Smooth muscle cell (in vitro differentiated cells): Measurements from ENCODE around the gene TAF11. TPM values are rescaled to one million over a fixed set of nuclear protein-coding genes. Genes with fewer than 3 reads are reported as not detected.

Experiments
- DNase-seq: peaks from one replicate; lab custom pipeline; 2025; ENCODE audit not compliant: unreplicated experiment; lab: John Stamatoyannopoulos, UW
- H2AFZ ChIP-seq: fragments of 200-600 bp; sonication (generic); 2 replicates; pipeline ENCODE4 v1.6.0; 2016; ENCODE audit warnings: antibody characterized with exemption, low read depth, mild to moderate bottlenecking
- H3F3A ChIP-seq: fragments of 200-600 bp; sonication (generic); 2 replicates; pipeline ENCODE4 v1.6.0; 2017; ENCODE audit warnings: antibody characterized with exemption, low read depth
- H3K27ac ChIP-seq: fragments of 200-600 bp; sonication (generic); 2 replicates; pipeline ENCODE4 v1.5.1; 2016; ENCODE audit warnings: low read depth, mild to moderate bottlenecking
- H3K27me3 ChIP-seq: fragments of 200-600 bp; sonication (generic); 2 replicates; pipeline ENCODE4 v1.6.1; 2016; ENCODE audit warnings: low read depth, mild to moderate bottlenecking
- H3K36me3 ChIP-seq: fragments of 200-600 bp; sonication (generic); 2 replicates; pipeline ENCODE4 v1.5.1; 2016; ENCODE audit warnings: low read depth
- H3K4me1 ChIP-seq: fragments of 200-600 bp; sonication (generic); 2 replicates; pipeline ENCODE4 v1.5.1; 2016; ENCODE audit warnings: low read depth
- H3K4me2 ChIP-seq: fragments of 200-600 bp; sonication (generic); 2 replicates; pipeline ENCODE4 v1.6.0; 2016; ENCODE audit warnings: mild to moderate bottlenecking
- H3K4me3 ChIP-seq: fragments of 200-600 bp; sonication (generic); 2 replicates; pipeline ENCODE4 v1.5.1; 2016; ENCODE audit warnings: mild to moderate bottlenecking
- H3K79me2 ChIP-seq: fragments of 200-600 bp; sonication (generic); 2 replicates; pipeline ENCODE4 v1.6.0; 2016; ENCODE audit warnings: low read depth, mild to moderate bottlenecking
- H3K9ac ChIP-seq: fragments of 200-600 bp; sonication (generic); 2 replicates; pipeline ENCODE4 v1.6.0; 2016; ENCODE audit warnings: low read depth
- H3K9me3 ChIP-seq: fragments of 200-600 bp; sonication (generic); replicated peaks from 2 replicates; pipeline ENCODE4 v1.5.1; 2016; ENCODE audit warnings: low read depth
- H4K20me1 ChIP-seq: fragments of 200-600 bp; sonication (generic); 2 replicates; pipeline ENCODE4 v1.6.0; 2016; ENCODE audit warnings: low read depth
- CTCF ChIP-seq: fragments of 200-600 bp; sonication (generic); IDR thresholded peaks from 2 replicates; pipeline ENCODE4 v1.5.1; 2017; ENCODE audit warnings: borderline replicate concordance, mild to moderate bottlenecking, antibody characterized with exemption; ENCODE audit not compliant: insufficient read depth, poor library complexity, severe bottlenecking
- WGBS: methylation state at CpG from one replicate; pipeline ENCODE4 v1.1.7; 2016; ENCODE audit warnings: low lambda C conversion rate; 5-methylcytosine and 5-hydroxymethylcytosine counted together
- polyA plus RNA-seq: library from polyadenylated mRNA; unstranded; fragments of >200 nt; fragmentation: Nextera tagmentation; extraction: Ambion mirVana; gene quantifications from 2 replicates; pipeline ENCODE4 v1.2.1, GENCODE V29; 2016
- total RNA-seq: library from RNA; depleted of rRNA; stranded (reverse); fragments of >200 nt; gene quantifications from 2 replicates; pipeline ENCODE4 v1.2.3, GENCODE V29; 2014

Gene TAF11
- total and polyA plus RNA-seq, 2 experiments from 2014 or later, result 17.2 to 35.3 TPM

GRCh38 chr6:34912715-34913464 is 25.0 kb upstream of the TAF11 start:
- 65% methylated on average over 3 of the region's 3 CpGs for WGBS
- Histone ChIP-seq H4K20me1 (peaks cover 98% of the 10 kb centered on the region), H2AFZ (no peak overlapping the region), H3K9ac (no peak overlapping the region), H3K9me3 (no peaks in the 10 kb centered on the region), H3K27me3 (no peaks in the 10 kb centered on the region), H3K79me2 (peaks cover 38% of the 10 kb centered on the region), H3F3A (no peaks in the 10 kb centered on the region), H3K4me2 (peak overlapping the region; percentile 3), H3K4me3 (no peak overlapping the region), H3K36me3 (no peaks in the 10 kb centered on the region), H3K27ac (no peak overlapping the region), H3K4me1 (peaks cover 14% of the 10 kb centered on the region)
- DNase-seq, result no peak
- TF ChIP-seq CTCF, result no peak

- Histone ChIP-seq H3K36me3 (no peaks in the 10 kb centered on the region), H3K4me2 (no peak overlapping the region), H3K79me2 (peaks cover 47% of the 10 kb centered on the region), H3K27ac (no peak overlapping the region), H3K9ac (no peak overlapping the region), H3F3A (no peaks in the 10 kb centered on the region), H3K4me3 (no peak overlapping the region), H3K4me1 (peaks cover 10% of the 10 kb centered on the region), H4K20me1 (peaks cover 99% of the 10 kb centered on the region), H2AFZ (no peak overlapping the region), H3K27me3 (no peaks in the 10 kb centered on the region), H3K9me3 (no peaks in the 10 kb centered on the region)
- no peak for TF ChIP-seq CTCF
- 96% methylated on average over 5 of the region's 5 CpGs for WGBS
- DNase-seq, result no peak
Measured at GRCh38 chr6:34911822-34912221, 24.0 kb upstream of the TAF11 start.

GRCh38 chr6:34909320-34909883 is 21.6 kb upstream of the TAF11 start:
- Histone ChIP-seq H2AFZ (no peak overlapping the region), H4K20me1 (peaks cover 96% of the 10 kb centered on the region), H3K9ac (no peak overlapping the region), H3K4me1 (peaks cover 7% of the 10 kb centered on the region), H3K4me2 (no peak overlapping the region), H3K27me3 (no peaks in the 10 kb centered on the region), H3K79me2 (peaks cover 43% of the 10 kb centered on the region), H3K27ac (no peak overlapping the region), H3F3A (no peaks in the 10 kb centered on the region), H3K4me3 (no peak overlapping the region), H3K36me3 (no peaks in the 10 kb centered on the region), H3K9me3 (no peaks in the 10 kb centered on the region)
- no peak for DNase-seq
- 69% methylated on average over 6 of the region's 6 CpGs for WGBS
- no peak for TF ChIP-seq CTCF
